Hematopoietic multipotent progenitor cell (in vitro differentiated cells): ENCODE results near the gene DHODH. TPM values are rescaled to one million over a fixed set of nuclear protein-coding genes. Genes with fewer than 3 reads are reported as not detected.

Experiments
- DNase-seq, 3 donors: peaks; one replicate each; pipeline ENCODE4 v3.0.0-alpha.2; 2011 to 2015; ENCODE audit warnings: low read depth in 2 of 3, low spot score in 2 of 3
- total RNA-seq: library from RNA; depleted of rRNA; stranded (reverse); fragments of >200 nt; gene quantifications from one replicate; pipeline ENCODE4 v1.2.3, GENCODE V29; 2012

The DHODH gene
- total RNA-seq, 1 donor: 6.7 TPM

GRCh38 chr16:72013389-72013788 lies 4.8 kb downstream of the DHODH start:
- DNase-seq: no peak

- peak in 1 of 3 donors; percentile 4 for DNase-seq
These were observed 5.5 kb downstream of the DHODH start for GRCh38 chr16:72013888-72014581.

GRCh38 chr16:72014675-72015074 lies 6.1 kb downstream of the DHODH start:
- no peak for DNase-seq

- no peak for DNase-seq
These were observed 6.6 kb downstream of the DHODH start for GRCh38 chr16:72015124-72015523.

GRCh38 chr16:72018470-72018869 lies 9.9 kb downstream of the DHODH start:
- no peak for DNase-seq

- no peak for DNase-seq
These were observed 12.5 kb downstream of the DHODH start for GRCh38 chr16:72021043-72021442.

GRCh38 chr16:72022127-72022526 lies 13.6 kb downstream of the DHODH start:
- DNase-seq: no peak

- no peak for DNase-seq
These were observed 15.4 kb downstream of the DHODH start for GRCh38 chr16:72023962-72024361.

- no peak for DNase-seq
These were observed 16.4 kb downstream of the DHODH start for GRCh38 chr16:72024862-72025382.

GRCh38 chr16:72025404-72026114 lies 17.0 kb downstream of the DHODH start:
- DNase-seq: no peak

- no peak for DNase-seq
These were observed 19.3 kb downstream of the DHODH start for GRCh38 chr16:72027669-72028378.

- no peak for DNase-seq
These were observed 21.2 kb downstream of the DHODH start for GRCh38 chr16:72029567-72030271.

GRCh38 chr16:72033437-72033836 lies 24.9 kb downstream of the DHODH start:
- DNase-seq: no peak

GRCh38 chr16:72036098-72036497 lies 27.6 kb downstream of the DHODH start:
- no peak for DNase-seq

- DNase-seq: no peak
These were observed 33.7 kb downstream of the DHODH start for GRCh38 chr16:72042157-72042660.

GRCh38 chr16:72043058-72043457 lies 34.5 kb downstream of the DHODH start:
- no peak for DNase-seq

GRCh38 chr16:72043539-72043938 lies 35.0 kb downstream of the DHODH start:
- DNase-seq: no peak

- no peak for DNase-seq
These were observed 35.8 kb downstream of the DHODH start for GRCh38 chr16:72044296-72044695.

- DNase-seq: no peak
These were observed 36.3 kb downstream of the DHODH start for GRCh38 chr16:72044825-72045359.

GRCh38 chr16:72049110-72049509 lies 40.6 kb downstream of the DHODH start:
- no peak for DNase-seq
